GM12864 (cell line): ENCODE data around the gene WASF2.
"Not testable (repeated sequence)": the region's sequence is repeated elsewhere in the genome, so short reads cannot be mapped to it uniquely, and the experiment has no call there.

Source experiments
- DNase-seq: peaks from one replicate; pipeline ENCODE4 v3.0.0-alpha.2; 2011; ENCODE audit warnings: low read depth
- H3K4me3 ChIP-seq: 2 replicates; pipeline ENCODE4 v1.5.1; 2011; ENCODE audit warnings: mild to moderate bottlenecking, low read depth, low read length, control low read depth
- CTCF ChIP-seq: IDR thresholded peaks from 2 replicates; pipeline ENCODE4 v1.5.1; 2011; ENCODE audit warnings: low read depth, mild to moderate bottlenecking, moderate library complexity, low read length, control low read depth, inconsistent platforms; ENCODE audit errors: missing control alignments

The WASF2 gene

GRCh38 chr1:27464926-27465647, 24.9 kb downstream of the WASF2 start:
- no peak for TF ChIP-seq CTCF
- DNase-seq = no peak
- H3K4me3 ChIP-seq = no peak overlapping the region

- not testable (repeated sequence) for H3K4me3 ChIP-seq, DNase-seq
These were observed 26.1 kb downstream of the WASF2 start for GRCh38 chr1:27463916-27464315.

- DNase-seq, H3K4me3 ChIP-seq: not testable (repeated sequence)
These were observed 31.4 kb downstream of the WASF2 start for GRCh38 chr1:27458521-27458920.

GRCh38 chr1:27455139-27455811, 34.7 kb downstream of the WASF2 start:
- DNase-seq = no peak
- TF ChIP-seq CTCF = no peak
- H3K4me3 ChIP-seq = no peak overlapping the region

- no peak for DNase-seq
- no peak overlapping the region for H3K4me3 ChIP-seq
- TF ChIP-seq CTCF = no peak
These were observed 35.4 kb downstream of the WASF2 start for GRCh38 chr1:27454610-27455009.

- no peak for DNase-seq
- H3K4me3 ChIP-seq = no peak overlapping the region
- no peak for TF ChIP-seq CTCF
These were observed 38.6 kb downstream of the WASF2 start for GRCh38 chr1:27451343-27451742.

GRCh38 chr1:27448982-27449381, 41.0 kb downstream of the WASF2 start:
- TF ChIP-seq CTCF = no peak
- no peak overlapping the region for H3K4me3 ChIP-seq
- no peak for DNase-seq

- TF ChIP-seq CTCF = no peak
- H3K4me3 ChIP-seq = no peak overlapping the region
- no peak for DNase-seq
These were observed 42.1 kb downstream of the WASF2 start for GRCh38 chr1:27447883-27448282.
